HCT116 (cell line): ENCODE data around the gene UPK1B. TPM values are rescaled to one million over a fixed set of nuclear protein-coding genes. Genes with fewer than 3 reads are reported as not detected.

ENCODE experiments used
- ATAC-seq: fragments of 200-7000 bp; cut with Tn5 transposase; 2 replicates; pipeline ENCODE4 v1.9.1; 2020; ENCODE audit warnings: mild to moderate bottlenecking, moderate library complexity
- BruUV-seq: library from RNA; stranded (reverse); fragments of 400-500 nt; replicated peaks from 2 replicates; lab custom pipeline; 2021; lab: Mats Ljungman, UMichigan
- CTCF ChIA-PET: fragments of 300-600 bp; sonication (Branson Sonifier 250); formaldehyde crosslinking; loops from one replicate; lab custom pipeline; 2021; ENCODE audit warnings: antibody characterized with exemption; lab: Charles Lee
- POLR2A ChIA-PET: fragments of 300-600, 350-600 bp; sonication (Branson Sonifier 250); formaldehyde crosslinking; loops from one replicate; lab custom pipeline; 2021; ENCODE audit warnings: antibody characterized with exemption; lab: Charles Lee
- RAD21 ChIA-PET, 2 experiments: fragments of 300-600 bp; sonication (Branson Sonifier 250); formaldehyde crosslinking; loops; one replicate each; lab custom pipeline; 2023; ENCODE audit warnings: low total read pairs in 2 of 2; ENCODE audit not compliant: uncharacterized antibody in 2 of 2, unreplicated experiment in 2 of 2, low non-redundant PET in 1 of 2; lab: Charles Lee
- DNase-seq: peaks from one replicate; pipeline ENCODE4 v3.0.0-alpha.2; 2010; ENCODE audit warnings: low read depth, low spot score
- H2AFZ ChIP-seq: fragments of 200-600 bp; shearing (Covaris generic), sonication (generic); 2 replicates; pipeline ENCODE4 v1.6.1; 2017; ENCODE audit warnings: low read depth, mixed run types, mixed read lengths, antibody characterized with exemption, low read length; ENCODE audit not compliant: poor library complexity, severe bottlenecking
- H3K27ac ChIP-seq: 2 replicates; pipeline ENCODE4 v1.5.1; 2012; ENCODE audit warnings: low read depth, low read length
- H3K27me3 ChIP-seq: fragments of 200-600 bp; sonication (generic); 2 replicates; pipeline ENCODE4 v1.6.1; 2016; ENCODE audit warnings: mixed run types, low read length, mixed read lengths; ENCODE audit not compliant: insufficient read depth
- H3K36me3 ChIP-seq, 2 experiments: fragments of 200-500 bp in 1 of 2; fragments of 200-600 bp in 1 of 2; sonication (Bioruptor generic) in 1 of 2; sonication (generic) in 1 of 2; 2 replicates each; pipeline versions ENCODE4 v1.5.1 to v1.6.1; 2014 to 2016; ENCODE audit warnings: low read length in 2 of 2, inconsistent platforms in 1 of 2, mixed read lengths in 1 of 2, mixed run types in 1 of 2; ENCODE audit not compliant: insufficient read depth in 2 of 2, control insufficient read depth in 1 of 2
- H3K4me1 ChIP-seq, 2 experiments: fragments of 200-600 bp in 1 of 2; sonication (generic) in 1 of 2; 2 replicates each; pipeline versions ENCODE4 v1.5.1 to v1.6.1; 2012 to 2017; ENCODE audit warnings: low read length in 2 of 2, inconsistent platforms in 1 of 2, mild to moderate bottlenecking in 1 of 2, mixed read lengths in 1 of 2, mixed run types in 1 of 2, moderate library complexity in 1 of 2; ENCODE audit not compliant: insufficient read depth in 2 of 2, control insufficient read depth in 1 of 2
- H3K4me2 ChIP-seq: fragments of 200-600 bp; sonication (generic); 2 replicates; pipeline ENCODE4 v1.6.1; 2017; ENCODE audit warnings: mixed run types, low read length, mixed read lengths
- H3K4me3 ChIP-seq, 2 experiments: fragments of 200-600 bp in 1 of 2; sonication (generic) in 1 of 2; replicated peaks in 1 of 2; 2 replicates each; pipeline ENCODE4 v1.5.1; 2011 to 2016; ENCODE audit warnings: low read length in 2 of 2, control low read depth in 1 of 2, low read depth in 1 of 2, mild to moderate bottlenecking in 1 of 2, mixed read lengths in 1 of 2, mixed run types in 1 of 2
- H3K79me2 ChIP-seq: fragments of 200-600 bp; sonication (generic); 2 replicates; pipeline ENCODE4 v1.6.1; 2017; ENCODE audit warnings: mild to moderate bottlenecking, mixed run types, low read length, moderate library complexity, mixed read lengths; ENCODE audit not compliant: insufficient read depth
- H3K9ac ChIP-seq: fragments of 200-600 bp; sonication (generic); 2 replicates; pipeline ENCODE4 v1.6.1; 2016; ENCODE audit warnings: low read length, mixed read lengths
- H3K9me2 ChIP-seq: fragments of 200-600 bp; sonication (generic), shearing (Covaris generic); 2 replicates; pipeline ENCODE4 v1.6.1; 2017; ENCODE audit warnings: mixed run types, mild to moderate bottlenecking, moderate library complexity; ENCODE audit not compliant: insufficient read depth
- H3K9me3 ChIP-seq, 2 experiments: fragments of 200-500 bp in 1 of 2; fragments of 200-600 bp in 1 of 2; sonication (Bioruptor generic) in 1 of 2; sonication (generic) in 1 of 2; 2 replicates each; pipeline ENCODE4 v1.6.1; 2014 to 2017; ENCODE audit warnings: low read length in 2 of 2, mixed read lengths in 2 of 2, inconsistent platforms in 1 of 2, low read depth in 1 of 2, mild to moderate bottlenecking in 1 of 2, mixed run types in 1 of 2, moderate library complexity in 1 of 2; ENCODE audit not compliant: control insufficient read depth in 1 of 2, insufficient read depth in 1 of 2
- H4K20me1 ChIP-seq: fragments of 200-600 bp; sonication (generic), shearing (Covaris generic); 2 replicates; pipeline ENCODE4 v1.6.1; 2017; ENCODE audit warnings: mixed run types, mild to moderate bottlenecking, moderate library complexity; ENCODE audit not compliant: insufficient read depth
- ATF3 ChIP-seq: IDR thresholded peaks from 2 replicates; pipeline ENCODE4 v1.6.1; 2012
- CBX3 ChIP-seq: IDR thresholded peaks from 2 replicates; pipeline ENCODE4 v1.6.1; 2012; ENCODE audit warnings: low read depth
- CEBPB ChIP-seq: IDR thresholded peaks from 2 replicates; pipeline ENCODE4 v1.6.1; 2012; ENCODE audit warnings: low read depth
- CTCF ChIP-seq, 3 experiments: fragments of 200-600 bp in 1 of 3; sonication (generic) in 1 of 3; IDR thresholded peaks in 2 of 3; conservative IDR thresholded peaks in 1 of 3; 2 replicates each; pipeline ENCODE4 v1.5.1; 2012 to 2017; ENCODE audit warnings: low read depth in 2 of 3, low read length in 2 of 3, antibody characterized with exemption in 1 of 3, borderline replicate concordance in 1 of 3, control low read depth in 1 of 3, mild to moderate bottlenecking in 1 of 3, mixed read lengths in 1 of 3, mixed run types in 1 of 3, moderate library complexity in 1 of 3; ENCODE audit not compliant: insufficient read depth in 1 of 3
- EGR1 ChIP-seq: IDR thresholded peaks from 2 replicates; pipeline ENCODE4 v1.6.1; 2012; ENCODE audit warnings: low read depth
- ELF1 ChIP-seq: IDR thresholded peaks from 2 replicates; pipeline ENCODE4 v1.6.1; 2012; ENCODE audit warnings: low read depth, borderline replicate concordance
- EZH2phosphoT487 ChIP-seq: fragments of 200-600 bp; IDR thresholded peaks from 2 replicates; pipeline ENCODE4 v1.6.1; 2018; ENCODE audit warnings: antibody characterized with exemption, borderline replicate concordance
- FOSL1 ChIP-seq: IDR thresholded peaks from 2 replicates; pipeline ENCODE4 v1.6.1; 2012; ENCODE audit warnings: low read depth
- MAX ChIP-seq: IDR thresholded peaks from 2 replicates; pipeline ENCODE4 v1.6.1; 2012
- RAD21 ChIP-seq: IDR thresholded peaks from 2 replicates; pipeline ENCODE4 v1.6.1; 2012; ENCODE audit warnings: low read depth, mild to moderate bottlenecking
- SIN3A ChIP-seq: IDR thresholded peaks from 2 replicates; pipeline ENCODE4 v1.6.1; 2012; ENCODE audit warnings: low read depth
- SP1 ChIP-seq: IDR thresholded peaks from 2 replicates; pipeline ENCODE4 v1.6.1; 2012; ENCODE audit warnings: low read depth
- SRF ChIP-seq: IDR thresholded peaks from 2 replicates; pipeline ENCODE4 v1.6.1; 2012; ENCODE audit warnings: low read depth
- TCF7L2 ChIP-seq: IDR thresholded peaks from 2 replicates; pipeline ENCODE4 v1.7.0; 2011; ENCODE audit warnings: borderline replicate concordance, inconsistent platforms; ENCODE audit not compliant: insufficient read depth, insufficient read length; ENCODE audit errors: extremely low read depth
- YY1 ChIP-seq: IDR thresholded peaks from 2 replicates; pipeline ENCODE4 v1.6.1; 2011; ENCODE audit warnings: low read length, low read depth, moderate library complexity, mild to moderate bottlenecking; ENCODE audit not compliant: insufficient replicate concordance; ENCODE audit errors: extremely low read depth
- ZFX ChIP-seq: fragments of 450-650 bp; IDR thresholded peaks from 2 replicates; pipeline ENCODE4 v1.6.1; 2017
- intact Hi-C: fragments of 100-400 bp; cut with micrococcal nuclease; formaldehyde crosslinking; loops from 2 replicates; pipeline ENCODE4 v1.10.0; 2022
- total RNA-seq: library from RNA; stranded (reverse); gene quantifications from one replicate; pipeline ENCODE4 v1.2.1, GENCODE V29; 2021; ENCODE audit not compliant: unreplicated experiment
- TF ChIP-seq, protein P1 (sequence below): IDR thresholded peaks from 2 replicates; pipeline ENCODE4 v1.6.1; 2011; ENCODE audit warnings: mild to moderate bottlenecking, low read length, moderate library complexity; ENCODE audit not compliant: insufficient replicate concordance; ENCODE audit errors: extremely low read depth
- TF ChIP-seq, protein P2 (sequence below): IDR thresholded peaks from 2 replicates; pipeline ENCODE4 v1.6.1; 2012; ENCODE audit warnings: low read depth

The UPK1B gene
- total RNA-seq, 1 experiment from 2014 or later = not detected

GRCh38 chr3:119161240-119161639, 12.2 kb upstream of the UPK1B start:
- DNase-seq = no peak
- H3K27me3 ChIP-seq = no peaks in the 10 kb centered on the region
- TF ChIP-seq EGR1 (no peak), CEBPB (no peak), SRF (no peak), FOSL1 (no peak), ELF1 (no peak), CTCF (IDR thresholded peaks at IDR 0.05 in 2 of 3, conservative IDR thresholded peaks at IDR 0.05 in 1 of 3; ENCODE audit: borderline replicate concordance in 1 of 3, insufficient read depth in 1 of 3, low read depth in 2 of 3, low read length in 2 of 3) (no peak), SIN3A (no peak), EZH2phosphoT487 (no peak), YY1 (no peak), RAD21 (no peak), ZFX (no peak), SP1 (no peak), CBX3 (no peak), TCF7L2 (no peak), ATF3 (no peak), MAX (no peak)
- TF ChIP-seq, protein P1, sequence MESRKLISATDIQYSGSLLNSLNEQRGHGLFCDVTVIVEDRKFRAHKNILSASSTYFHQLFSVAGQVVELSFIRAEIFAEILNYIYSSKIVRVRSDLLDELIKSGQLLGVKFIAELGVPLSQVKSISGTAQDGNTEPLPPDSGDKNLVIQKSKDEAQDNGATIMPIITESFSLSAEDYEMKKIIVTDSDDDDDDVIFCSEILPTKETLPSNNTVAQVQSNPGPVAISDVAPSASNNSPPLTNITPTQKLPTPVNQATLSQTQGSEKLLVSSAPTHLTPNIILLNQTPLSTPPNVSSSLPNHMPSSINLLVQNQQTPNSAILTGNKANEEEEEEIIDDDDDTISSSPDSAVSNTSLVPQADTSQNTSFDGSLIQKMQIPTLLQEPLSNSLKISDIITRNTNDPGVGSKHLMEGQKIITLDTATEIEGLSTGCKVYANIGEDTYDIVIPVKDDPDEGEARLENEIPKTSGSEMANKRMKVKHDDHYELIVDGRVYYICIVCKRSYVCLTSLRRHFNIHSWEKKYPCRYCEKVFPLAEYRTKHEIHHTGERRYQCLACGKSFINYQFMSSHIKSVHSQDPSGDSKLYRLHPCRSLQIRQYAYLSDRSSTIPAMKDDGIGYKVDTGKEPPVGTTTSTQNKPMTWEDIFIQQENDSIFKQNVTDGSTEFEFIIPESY = no peak
- TF ChIP-seq, protein P2, sequence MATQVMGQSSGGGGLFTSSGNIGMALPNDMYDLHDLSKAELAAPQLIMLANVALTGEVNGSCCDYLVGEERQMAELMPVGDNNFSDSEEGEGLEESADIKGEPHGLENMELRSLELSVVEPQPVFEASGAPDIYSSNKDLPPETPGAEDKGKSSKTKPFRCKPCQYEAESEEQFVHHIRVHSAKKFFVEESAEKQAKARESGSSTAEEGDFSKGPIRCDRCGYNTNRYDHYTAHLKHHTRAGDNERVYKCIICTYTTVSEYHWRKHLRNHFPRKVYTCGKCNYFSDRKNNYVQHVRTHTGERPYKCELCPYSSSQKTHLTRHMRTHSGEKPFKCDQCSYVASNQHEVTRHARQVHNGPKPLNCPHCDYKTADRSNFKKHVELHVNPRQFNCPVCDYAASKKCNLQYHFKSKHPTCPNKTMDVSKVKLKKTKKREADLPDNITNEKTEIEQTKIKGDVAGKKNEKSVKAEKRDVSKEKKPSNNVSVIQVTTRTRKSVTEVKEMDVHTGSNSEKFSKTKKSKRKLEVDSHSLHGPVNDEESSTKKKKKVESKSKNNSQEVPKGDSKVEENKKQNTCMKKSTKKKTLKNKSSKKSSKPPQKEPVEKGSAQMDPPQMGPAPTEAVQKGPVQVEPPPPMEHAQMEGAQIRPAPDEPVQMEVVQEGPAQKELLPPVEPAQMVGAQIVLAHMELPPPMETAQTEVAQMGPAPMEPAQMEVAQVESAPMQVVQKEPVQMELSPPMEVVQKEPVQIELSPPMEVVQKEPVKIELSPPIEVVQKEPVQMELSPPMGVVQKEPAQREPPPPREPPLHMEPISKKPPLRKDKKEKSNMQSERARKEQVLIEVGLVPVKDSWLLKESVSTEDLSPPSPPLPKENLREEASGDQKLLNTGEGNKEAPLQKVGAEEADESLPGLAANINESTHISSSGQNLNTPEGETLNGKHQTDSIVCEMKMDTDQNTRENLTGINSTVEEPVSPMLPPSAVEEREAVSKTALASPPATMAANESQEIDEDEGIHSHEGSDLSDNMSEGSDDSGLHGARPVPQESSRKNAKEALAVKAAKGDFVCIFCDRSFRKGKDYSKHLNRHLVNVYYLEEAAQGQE = no peak
- no peaks in the 10 kb centered on the region for H4K20me1 ChIP-seq
- no peaks in the 10 kb centered on the region for H3K9me3 ChIP-seq
- no peaks in the 10 kb centered on the region for H3K4me1 ChIP-seq
- RAD21 ChIA-PET = no interaction called here
- no peak overlapping the region for H3K4me2 ChIP-seq
- H3K9me2 ChIP-seq = no peaks in the 10 kb centered on the region
- intact Hi-C loops = no loop called here
- no peaks in the 10 kb centered on the region for H3K79me2 ChIP-seq
- H3K36me3 ChIP-seq = no peaks in the 10 kb centered on the region
- no peak overlapping the region for H3K4me3 ChIP-seq
- no peak overlapping the region for H3K9ac ChIP-seq
- CTCF ChIA-PET = no interaction called here
- ATAC-seq = no peak
- POLR2A ChIA-PET = no interaction called here
- H3K27ac ChIP-seq = no peak overlapping the region
- BruUV-seq = no TSS peak
- H2AFZ ChIP-seq = no peak overlapping the region
